Fibroblast of skin of right quadriceps (primary cell): ENCODE results near the gene MYOM1.

Experiments
- DNase-seq: peaks from one replicate; pipeline ENCODE4 v3.0.0-alpha.2; 2013

Gene MYOM1

DNA sequence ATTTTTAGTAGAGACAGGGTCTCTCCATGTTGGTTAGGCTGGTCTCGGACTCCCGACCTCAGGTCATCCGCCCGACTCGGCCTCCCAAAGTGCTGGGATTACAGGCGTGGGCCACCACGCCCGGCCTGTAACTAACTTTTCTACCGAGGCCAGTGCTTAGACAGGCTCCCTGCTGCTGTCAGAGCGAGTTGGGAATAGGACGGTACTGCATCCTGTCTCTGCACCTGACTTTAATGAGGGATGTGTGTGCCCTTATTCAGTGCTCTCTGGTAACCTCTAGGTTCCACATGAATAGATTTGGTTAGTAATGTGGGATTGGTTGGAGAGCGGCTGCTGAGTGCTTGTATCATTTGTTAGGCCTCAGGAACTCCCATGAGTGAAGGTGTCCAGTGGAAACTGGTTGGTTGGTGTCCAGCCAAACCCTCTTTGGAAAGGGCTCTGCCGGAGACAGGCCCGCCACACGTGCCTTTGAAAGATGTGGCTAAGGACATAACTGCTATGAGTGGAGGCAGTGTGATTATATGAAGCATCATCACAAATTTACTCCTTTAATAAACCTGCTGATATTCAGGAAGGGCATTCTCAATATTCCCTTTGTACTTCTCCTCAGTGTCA lies 36.6 kb downstream of the MYOM1 start:
- DNase-seq, result no peak

DNA sequence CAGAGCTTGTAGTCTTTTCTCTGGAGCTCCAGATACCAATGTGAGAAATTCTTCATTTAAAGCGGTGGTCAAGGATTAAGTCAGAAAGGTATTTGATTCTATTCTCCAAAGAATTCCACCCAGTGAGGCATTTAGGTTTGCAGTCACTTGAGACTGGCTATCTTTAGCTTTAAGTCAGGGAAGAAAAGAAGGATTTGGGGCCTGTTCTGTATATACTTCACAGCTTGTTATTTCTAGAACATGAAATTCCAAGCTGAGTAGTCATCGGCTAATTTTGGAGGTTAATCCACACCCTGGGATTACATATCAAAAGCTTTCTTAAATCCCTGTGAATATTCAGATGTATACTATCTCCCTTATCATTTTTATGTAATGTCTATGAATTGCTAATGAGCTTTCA lies 39.4 kb downstream of the MYOM1 start:
- DNase-seq, result peak; percentile 51

DNA sequence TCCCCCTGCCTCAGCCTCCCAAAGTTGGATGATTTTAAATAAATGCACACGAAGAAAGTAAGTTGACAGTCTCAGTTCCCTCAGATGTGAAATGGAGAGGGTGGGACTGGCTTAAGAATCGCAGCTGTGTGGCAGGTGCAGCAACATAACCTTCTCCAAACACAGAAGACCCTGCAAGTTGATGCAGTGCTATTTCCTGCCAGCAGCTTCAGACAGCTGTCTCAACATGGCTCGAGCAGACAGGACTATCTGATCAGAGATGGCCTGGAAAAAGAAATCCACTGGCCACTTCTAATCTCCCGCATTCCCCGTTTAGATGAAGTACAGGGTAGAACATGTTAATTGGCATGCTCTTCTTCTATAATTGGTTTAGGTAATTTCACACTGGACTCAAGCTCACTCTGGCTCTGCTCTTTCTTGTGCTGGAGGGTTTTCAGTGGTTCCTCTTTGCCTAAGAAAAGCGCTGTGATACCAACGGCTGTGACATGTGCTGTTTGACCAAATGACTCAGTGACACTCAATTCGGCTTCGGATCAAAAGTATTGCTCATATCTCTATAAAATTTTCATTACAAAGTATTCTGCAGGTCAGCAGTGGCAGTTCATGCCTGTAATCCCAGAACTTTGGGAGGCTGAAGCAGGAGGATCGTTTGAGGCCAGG lies 40.2 kb downstream of the MYOM1 start:
- DNase-seq, result no peak

DNA sequence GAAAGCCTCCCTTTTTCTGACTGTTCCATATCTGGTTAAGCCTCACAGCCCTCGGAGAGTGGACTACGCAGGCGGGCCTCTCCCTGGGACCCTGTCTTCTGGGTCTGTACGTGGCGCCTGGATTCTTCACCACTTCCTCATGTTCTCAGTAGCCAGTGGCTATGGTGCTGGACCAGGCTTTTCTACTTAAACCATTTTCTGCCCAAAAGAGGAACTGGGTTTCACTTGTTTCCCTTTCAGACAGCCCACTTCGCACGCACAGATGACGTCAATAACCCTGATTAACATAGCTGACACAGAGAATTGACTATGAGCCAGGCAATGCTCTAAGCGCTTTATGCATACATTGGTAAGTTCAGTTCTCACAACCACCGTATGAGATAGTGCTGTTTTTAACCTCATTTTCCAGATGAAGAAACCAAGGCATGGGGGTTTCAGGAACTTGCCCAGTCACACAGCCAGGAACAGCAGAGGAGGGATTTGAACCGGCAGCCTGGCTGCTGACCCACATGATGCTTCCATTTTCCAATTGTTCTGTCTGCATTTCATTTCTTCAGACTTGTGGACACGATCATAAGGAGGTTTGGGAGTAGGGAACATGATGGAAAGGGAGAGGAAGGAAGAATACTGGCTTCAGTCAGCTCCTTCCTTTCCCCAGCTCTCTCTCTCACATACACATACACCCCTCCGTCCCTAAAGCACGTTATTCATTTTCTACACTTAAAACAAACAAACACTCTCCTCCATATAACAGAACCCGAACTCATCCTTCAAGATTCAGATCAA lies 41.7 kb downstream of the MYOM1 start:
- DNase-seq, result no peak

DNA sequence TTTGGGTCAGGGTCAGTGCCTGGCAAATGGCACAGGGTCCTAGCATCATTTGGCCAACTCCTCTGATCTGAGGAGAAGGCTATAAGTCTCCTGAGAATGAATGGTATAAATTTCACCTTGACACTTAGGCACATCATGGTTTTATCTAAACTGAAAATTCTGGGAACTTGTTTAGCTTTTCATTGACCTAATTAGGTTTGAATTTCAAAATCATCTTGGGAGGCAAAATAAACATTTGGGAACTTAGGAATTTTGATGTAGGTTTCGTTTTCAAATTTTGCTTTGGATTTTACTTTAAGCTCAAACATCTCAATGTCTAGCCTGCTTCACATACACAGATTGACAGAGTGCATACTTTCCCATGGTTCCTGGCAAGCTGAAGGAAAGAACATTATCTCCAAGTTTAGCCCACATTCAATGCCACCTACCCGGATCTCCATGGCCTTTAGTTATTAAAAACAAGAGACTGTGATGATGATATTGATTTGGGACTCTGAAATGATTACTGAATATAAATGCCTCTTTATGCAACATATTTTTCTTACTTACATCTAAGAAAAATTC lies 44.5 kb downstream of the MYOM1 start:
- DNase-seq, result no peak

DNA sequence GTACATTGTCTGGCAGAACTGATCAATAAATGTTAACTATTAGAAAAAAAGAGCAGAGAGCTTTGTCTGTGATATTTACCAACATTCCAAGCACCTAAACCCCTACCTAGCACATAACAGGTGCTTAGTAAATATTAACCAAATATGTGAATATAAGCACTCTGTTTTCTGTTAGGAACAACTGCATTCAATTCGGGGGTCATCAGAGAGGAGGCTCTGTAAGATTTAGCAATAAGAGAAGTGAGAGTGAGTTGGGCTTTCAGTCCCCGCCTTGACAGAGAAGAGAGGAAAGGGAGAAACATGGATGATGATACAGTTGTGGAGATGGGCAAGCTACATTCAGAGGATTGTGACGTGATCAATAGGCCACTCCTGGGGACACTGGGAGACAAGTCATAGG lies 47.7 kb downstream of the MYOM1 start:
- no peak for DNase-seq

DNA sequence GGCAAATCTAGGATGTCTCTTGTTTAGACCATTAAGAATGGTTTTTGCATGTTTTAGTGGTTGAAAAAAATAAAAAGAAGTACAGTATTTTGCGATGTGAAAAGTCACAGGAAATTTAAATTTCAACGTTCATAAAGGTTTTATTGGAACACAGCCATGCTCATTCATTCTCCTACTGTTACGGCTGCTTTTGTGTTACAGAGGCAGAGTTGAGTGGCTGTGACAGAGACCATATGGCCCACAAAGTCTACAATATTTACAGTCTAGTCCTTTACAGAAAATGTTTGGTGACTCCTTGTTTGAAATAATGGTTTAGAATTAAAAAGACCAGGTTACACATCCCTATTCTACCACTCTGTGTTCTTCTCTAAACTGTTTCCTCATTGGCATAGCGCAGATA lies 48.1 kb downstream of the MYOM1 start:
- DNase-seq, result no peak

DNA sequence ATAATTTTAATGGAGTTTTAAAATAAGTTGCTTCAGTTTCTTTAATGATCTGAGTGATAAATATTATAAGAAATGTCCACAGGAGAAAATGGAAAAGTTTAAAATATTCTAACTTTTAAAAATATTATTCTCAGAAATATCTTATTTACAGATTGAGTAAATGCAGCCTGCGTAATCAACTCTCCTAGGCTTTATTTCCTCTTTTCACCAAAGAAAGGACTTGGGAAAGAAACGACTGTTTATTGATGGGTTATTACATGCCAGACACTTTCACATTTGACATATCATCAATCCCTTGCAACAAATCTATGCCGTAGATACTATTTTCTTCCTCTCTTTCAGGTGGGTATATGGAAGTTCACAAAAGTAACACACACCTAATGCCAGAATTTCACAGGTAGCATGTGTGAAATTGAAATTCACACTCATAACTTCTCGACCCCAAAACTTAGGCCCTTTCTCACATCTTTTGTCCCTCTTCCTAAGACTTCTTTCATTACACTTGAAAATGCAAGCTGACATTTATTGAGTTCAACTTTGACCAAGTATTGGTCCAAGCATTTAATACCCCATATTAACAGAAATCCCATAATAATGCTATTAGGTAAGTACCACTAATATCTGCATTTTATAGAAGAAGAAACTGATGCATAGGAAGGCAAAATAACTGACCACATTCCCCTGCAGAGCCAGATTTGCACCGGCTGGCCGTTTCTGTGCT lies 49.2 kb downstream of the MYOM1 start:
- DNase-seq, result no peak

DNA sequence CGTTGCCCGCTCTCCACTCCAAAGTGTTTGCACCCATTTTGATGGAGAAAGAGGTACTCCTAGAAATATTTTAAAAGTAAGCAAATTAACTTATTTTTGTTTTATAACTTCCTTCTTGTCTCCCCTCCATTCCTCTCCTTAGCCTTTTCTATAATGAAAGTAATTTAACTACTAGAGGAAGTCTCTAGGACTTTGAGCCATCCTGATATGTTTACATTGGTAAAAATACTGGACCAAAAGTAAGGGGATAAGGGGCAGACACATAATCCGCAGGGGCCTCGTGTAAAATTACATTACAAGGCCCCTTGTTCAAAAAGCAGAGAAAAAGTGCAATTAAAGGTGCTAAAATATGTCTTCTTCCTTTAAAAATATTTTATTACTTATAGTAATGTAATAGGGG lies 55.4 kb downstream of the MYOM1 start:
- no peak for DNase-seq

DNA sequence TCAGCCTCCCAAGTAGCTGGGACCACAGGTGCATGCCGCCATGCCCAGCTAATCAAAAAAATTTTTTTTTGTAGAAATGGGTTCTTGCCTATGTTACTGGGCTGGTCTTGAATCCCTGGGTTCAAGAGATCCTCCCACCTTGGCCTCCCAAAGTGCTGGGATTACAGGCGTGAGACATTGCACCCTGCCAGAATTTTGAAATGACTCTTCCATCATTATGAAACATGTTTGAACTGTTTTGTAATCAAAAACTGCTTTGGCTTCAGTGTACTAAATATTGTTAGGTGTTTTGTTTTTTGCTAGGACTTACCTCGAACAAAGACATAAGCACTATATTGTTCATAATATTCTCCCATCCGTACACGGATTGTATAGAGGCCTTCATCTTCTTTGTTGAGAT lies 55.8 kb downstream of the MYOM1 start:
- no peak for DNase-seq

DNA sequence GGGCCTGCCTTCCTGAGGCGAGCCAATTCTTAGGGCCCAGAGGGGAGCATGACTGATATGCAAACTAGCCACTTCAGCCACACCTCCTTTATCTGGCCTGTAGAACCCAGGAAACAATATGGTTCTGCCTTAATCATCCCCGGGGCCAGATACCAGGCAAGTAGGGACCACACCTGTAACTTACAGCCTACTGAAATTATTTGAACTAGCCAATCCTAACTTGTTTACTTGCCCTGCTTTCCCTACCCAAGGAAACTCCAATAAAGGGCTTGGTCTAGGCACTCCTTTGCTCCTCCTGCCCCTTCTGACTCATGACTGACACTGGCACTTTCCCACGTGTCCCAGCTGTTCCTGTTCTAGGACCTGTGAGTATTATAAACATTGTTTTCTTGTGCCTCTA lies 57.6 kb downstream of the MYOM1 start:
- DNase-seq, result no peak

DNA sequence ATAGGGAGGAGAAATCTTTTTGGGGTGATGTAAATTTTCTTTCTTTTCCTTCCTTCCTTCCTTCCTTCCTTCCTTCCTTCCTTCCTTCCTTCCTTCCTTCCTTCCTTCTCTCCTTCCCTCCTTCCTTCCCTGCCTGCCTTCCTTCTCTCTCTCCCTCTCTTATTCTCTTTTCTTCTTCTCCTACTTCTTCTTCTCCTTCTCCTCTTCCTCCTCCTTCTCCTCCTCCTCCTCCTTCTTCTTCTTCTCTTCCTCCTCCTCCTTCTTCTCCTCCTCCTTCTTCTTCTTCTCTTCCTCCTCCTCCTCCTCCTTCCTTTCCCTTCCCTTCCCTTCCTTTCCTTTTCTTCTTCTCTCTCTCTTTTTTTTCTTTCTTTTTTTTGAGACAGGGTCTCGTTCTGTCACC lies 59.9 kb downstream of the MYOM1 start:
- DNase-seq, result no peak

DNA sequence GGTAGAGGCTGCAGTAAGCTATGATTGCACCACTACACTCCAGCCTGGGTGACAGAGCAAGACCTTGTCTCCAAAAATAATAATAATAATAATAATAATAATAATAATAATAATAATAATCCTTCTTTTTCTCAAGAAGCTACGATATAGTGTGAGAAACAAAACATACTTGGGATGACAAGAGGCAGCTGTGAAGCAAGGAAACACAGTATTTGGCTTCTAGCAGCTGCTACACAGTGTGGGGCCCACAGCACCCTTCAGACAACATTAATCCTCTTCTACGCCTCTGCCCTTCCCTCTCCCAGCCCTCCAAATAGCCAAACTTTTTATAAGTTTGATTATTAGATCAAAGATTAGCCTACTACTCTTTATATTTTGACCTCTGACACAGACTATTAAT lies 62.2 kb downstream of the MYOM1 start:
- no peak for DNase-seq

DNA sequence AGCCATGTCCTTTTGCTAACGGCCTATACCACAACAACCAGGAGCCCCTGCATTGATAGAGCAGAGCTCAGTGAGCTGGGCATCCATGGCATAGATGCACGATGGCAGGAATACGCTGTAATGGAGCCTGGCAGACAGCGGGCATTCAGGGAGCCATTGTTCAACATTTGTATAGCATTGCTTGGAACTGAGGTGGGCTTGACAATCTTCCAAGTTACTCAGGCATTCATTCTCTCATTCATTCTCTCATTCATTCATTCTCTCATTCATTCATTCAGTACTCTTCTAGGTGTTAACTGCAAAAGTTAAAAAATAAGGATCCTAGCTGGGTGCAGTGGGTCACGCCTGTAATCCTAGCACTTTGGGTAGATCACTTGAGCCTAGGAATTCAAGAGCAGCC lies 62.7 kb downstream of the MYOM1 start:
- DNase-seq, result no peak

DNA sequence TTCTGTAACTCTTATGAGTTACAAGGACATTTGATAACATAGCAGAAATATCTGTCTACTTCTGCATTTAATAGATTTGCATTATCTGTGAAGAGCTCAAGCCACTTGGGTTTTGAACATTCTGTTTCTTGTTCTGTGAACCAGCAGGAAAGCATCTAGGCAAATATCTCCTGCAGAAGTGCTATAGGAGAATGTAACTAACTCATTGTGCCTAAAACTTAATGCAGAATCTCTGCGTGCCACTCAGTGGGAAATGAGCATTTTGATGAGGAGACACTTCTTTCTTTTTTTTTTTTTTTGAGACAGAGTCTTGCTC lies 63.5 kb downstream of the MYOM1 start:
- no peak for DNase-seq

DNA sequence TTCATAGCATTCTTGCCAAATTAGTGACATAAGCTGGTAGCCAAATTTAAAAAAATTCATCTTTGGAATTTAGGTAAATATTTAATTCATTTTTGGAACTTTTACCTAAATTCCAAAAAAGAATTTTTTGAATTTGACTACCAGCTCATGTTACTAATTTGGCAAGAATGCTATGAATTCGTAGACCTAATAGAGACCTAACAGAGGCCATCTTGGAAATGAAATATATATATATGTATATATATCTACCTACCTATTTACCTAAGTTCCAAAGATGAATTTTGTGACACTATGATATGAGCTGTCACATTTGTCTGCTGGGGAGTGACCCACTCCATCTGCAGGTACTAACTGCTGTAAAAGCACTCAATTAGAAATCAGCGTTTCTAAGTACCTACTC lies 65.6 kb downstream of the MYOM1 start:
- no peak for DNase-seq

DNA sequence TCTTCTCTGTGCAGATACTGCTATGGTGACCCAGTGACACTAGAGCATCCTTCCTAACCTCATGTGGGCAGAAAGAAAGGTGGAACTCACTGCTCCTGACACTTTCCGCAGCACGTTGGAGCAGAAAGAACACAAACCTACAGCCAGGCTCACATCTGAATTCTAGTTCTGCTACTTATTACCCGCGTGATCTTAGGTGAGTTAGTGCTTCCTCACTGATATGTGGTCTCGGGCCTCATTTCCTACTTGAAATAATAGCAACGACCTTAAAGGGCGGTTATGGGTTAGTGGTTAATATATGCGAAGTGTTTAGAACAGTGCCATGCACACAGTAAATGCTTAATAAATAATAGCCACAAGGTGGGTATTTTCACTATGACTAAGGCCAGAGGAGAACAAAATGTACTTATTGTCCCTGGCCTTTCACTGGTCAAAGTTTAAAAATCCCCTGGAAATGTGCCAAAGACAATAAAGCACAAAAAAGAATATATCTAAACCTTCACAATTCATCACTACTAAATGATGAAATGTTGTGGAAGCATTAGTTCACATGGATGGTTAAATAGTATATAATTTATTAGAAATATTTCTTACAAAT lies 66.6 kb downstream of the MYOM1 start:
- no peak for DNase-seq

DNA sequence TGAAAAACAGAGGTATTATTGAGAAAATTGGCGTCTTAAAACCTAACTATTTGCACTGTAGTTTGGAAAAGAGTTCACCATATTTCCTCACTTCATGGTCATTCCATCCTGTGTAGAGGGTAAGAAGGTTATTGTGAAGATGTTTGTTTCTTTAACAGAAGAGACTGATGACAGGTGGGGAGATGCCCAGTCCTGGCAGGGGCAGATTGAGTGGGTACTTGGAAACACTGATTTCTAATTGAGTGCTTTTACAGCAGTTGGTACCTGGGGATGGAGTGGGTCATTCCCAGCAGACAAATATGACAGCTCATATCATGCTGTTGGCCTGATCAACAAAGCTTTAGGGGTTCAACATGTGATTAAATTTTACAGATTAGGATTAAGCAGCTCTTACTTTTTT lies 67.5 kb downstream of the MYOM1 start:
- no peak for DNase-seq

DNA sequence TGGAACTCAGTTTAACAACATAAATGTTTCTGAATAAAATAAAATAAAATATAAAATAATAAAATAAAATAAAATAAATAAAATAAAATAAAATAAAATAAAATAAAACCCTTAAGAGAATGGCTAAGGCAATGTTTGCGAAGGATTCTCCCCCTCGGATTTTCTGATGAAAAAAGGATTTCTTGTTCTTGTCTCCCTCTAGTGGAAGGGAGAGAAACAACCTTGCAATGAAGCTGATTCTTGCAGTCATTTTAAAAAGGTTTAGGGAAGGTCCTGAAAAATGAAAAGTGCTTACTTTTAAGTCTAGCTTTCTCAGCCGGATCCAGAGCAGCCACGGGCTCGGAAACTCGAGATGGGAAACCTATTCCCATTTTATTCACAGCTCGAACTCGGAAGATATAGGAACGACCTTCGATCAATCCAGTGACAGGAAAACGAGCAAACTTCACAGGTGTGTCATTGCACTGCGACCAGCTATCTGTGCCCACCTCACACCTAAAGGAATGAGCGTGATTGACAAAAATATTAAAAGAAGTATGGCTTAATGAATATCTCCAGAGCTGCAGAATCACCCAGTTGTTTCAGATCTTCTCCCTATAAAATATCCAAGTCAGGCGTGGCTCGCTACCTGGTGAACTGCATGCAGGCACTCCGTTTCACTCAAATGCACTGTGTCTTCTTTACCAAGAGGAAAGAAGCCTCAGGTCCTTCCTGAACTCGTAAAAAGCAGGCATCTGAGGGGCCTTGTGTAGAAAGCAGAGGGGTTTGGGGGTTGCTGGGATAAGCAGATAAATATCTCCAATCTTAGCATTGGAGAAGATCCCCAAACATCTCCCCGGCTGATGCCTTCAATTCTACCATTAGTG lies 68.1 kb downstream of the MYOM1 start:
- DNase-seq, result peak; percentile 22

DNA sequence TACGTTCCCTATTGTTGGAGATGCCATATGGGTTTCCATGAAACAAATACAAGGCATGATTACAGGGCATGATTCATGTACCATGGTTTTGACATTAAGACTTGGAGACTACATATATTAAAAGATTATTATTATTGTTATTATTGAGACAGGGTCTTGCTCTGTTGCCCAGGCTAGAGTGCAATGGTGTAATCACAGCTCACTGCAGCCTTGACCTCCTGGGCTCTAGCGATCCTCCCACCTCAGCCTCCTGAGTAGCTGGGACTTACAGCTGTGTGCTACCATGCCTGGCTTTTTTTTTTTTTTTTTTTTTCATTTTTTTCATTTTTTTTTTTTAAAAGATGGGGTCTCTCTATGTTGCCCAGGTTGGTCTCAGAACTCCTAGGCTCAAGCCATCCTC lies 69.1 kb downstream of the MYOM1 start:
- no peak for DNase-seq

DNA sequence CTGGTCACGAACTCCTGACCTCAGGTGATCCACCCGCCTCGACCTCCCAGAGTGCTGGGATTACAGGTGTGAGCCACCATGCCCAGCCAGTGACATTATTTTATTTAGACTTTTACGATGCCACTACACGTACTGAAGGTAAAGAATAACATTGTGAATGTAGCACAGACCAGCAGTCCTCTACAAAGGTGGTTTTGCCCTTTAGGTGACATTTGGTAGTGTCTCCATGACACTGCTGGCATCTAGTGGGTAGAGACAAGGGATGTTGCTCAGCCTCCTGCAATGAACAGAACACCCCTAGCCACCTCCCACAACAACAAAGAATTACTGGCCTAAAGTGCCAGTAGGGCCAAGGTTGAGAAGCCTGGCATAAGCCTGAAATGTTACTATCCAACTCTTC lies 69.5 kb downstream of the MYOM1 start:
- DNase-seq, result no peak

DNA sequence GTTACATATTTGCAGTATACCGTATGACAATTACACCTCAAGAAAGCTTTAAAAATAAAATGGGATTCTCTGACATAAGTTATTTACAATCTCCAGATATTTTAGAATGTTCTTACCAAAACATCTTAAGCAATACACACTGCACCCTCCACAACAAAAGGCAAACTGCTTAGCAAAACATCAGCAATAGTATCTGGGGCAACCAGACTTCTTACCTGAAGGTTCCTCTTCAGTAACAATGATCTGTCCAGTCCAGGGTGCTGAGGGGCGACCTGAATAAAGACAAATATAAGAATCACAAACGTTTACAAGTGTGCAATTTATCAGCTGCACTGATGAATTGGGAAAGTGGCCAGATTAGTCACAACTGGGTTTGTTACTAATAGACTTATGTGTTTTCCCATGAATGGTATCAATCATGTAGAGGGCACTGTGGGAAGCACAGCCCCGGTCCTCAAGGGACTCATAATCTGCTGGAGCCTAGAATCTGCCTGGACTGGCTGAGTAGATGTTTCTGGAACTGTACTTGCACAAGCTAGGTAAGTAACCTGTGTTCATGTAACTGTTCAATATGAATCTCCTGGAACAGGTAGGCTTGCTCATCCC lies 70.7 kb downstream of the MYOM1 start:
- DNase-seq, result peak; percentile 51
